H9 (cell line): Measurements from ENCODE around the gene PIK3CD. TPM values are rescaled to one million over a fixed set of nuclear protein-coding genes. Genes with fewer than 3 reads are reported as not detected.

ENCODE experiments used
- DNase-seq: peaks from one replicate; pipeline ENCODE4 v3.0.0-alpha.2; 2017
- H2AFZ ChIP-seq: one replicate; pipeline ENCODE4 v1.6.1; 2013; ENCODE audit warnings: mild to moderate bottlenecking, low read length, control low read depth, moderate library complexity
- H2AK5ac ChIP-seq: 2 replicates; pipeline ENCODE4 v1.6.1; 2013; ENCODE audit warnings: low read length, control low read depth, mixed read lengths; ENCODE audit not compliant: insufficient read length
- H2BK120ac ChIP-seq: one replicate; pipeline ENCODE4 v1.6.1; 2013; ENCODE audit warnings: low read depth, mild to moderate bottlenecking, low read length, control low read depth, inconsistent platforms; ENCODE audit not compliant: poor library complexity, severe bottlenecking
- H2BK12ac ChIP-seq: 2 replicates; pipeline ENCODE4 v1.6.1; 2013; ENCODE audit warnings: low read length, control low read depth, mixed read lengths, low read depth; ENCODE audit not compliant: insufficient read length
- H2BK15ac ChIP-seq: 2 replicates; pipeline ENCODE4 v1.6.1; 2013; ENCODE audit warnings: low read depth, low read length, control low read depth
- H2BK20ac ChIP-seq: one replicate; pipeline ENCODE4 v1.6.1; 2013; ENCODE audit warnings: low read depth, mild to moderate bottlenecking, low read length, control low read depth, inconsistent platforms; ENCODE audit not compliant: poor library complexity, severe bottlenecking
- H2BK5ac ChIP-seq: 2 replicates; pipeline ENCODE4 v1.6.1; 2013; ENCODE audit warnings: low read length, control low read depth, mixed read lengths; ENCODE audit not compliant: insufficient read length
- H3K14ac ChIP-seq: 2 replicates; pipeline ENCODE4 v1.6.1; 2013; ENCODE audit warnings: low read length, control low read depth; ENCODE audit not compliant: insufficient read depth
- H3K18ac ChIP-seq: 2 replicates; pipeline ENCODE4 v1.6.1; 2013; ENCODE audit warnings: low read depth, mild to moderate bottlenecking, mixed read lengths, low read length, control low read depth; ENCODE audit not compliant: insufficient read length
- H3K23ac ChIP-seq: 2 replicates; pipeline ENCODE4 v1.6.1; 2013; ENCODE audit warnings: low read length, control low read depth, mixed read lengths, low read depth; ENCODE audit not compliant: insufficient read length
- H3K23me2 ChIP-seq: 2 replicates; pipeline ENCODE4 v1.6.1; 2013; ENCODE audit warnings: low read depth, mild to moderate bottlenecking, mixed read lengths, low read length, control low read depth; ENCODE audit not compliant: insufficient read length, poor library complexity, severe bottlenecking
- H3K27ac ChIP-seq: 2 replicates; pipeline ENCODE4 v1.5.1; 2013; ENCODE audit warnings: low read length, control low read depth, mixed read lengths, low read depth; ENCODE audit not compliant: insufficient read length
- H3K27me3 ChIP-seq: 2 replicates; pipeline ENCODE4 v1.6.1; 2013; ENCODE audit warnings: low read length, control low read depth, inconsistent platforms; ENCODE audit not compliant: insufficient read depth
- H3K4ac ChIP-seq: 2 replicates; pipeline ENCODE4 v1.6.1; 2013; ENCODE audit warnings: low read depth, mild to moderate bottlenecking, control low read depth, inconsistent platforms, low read length, moderate library complexity
- H3K4me1 ChIP-seq: 2 replicates; pipeline ENCODE4 v1.6.1; 2013; ENCODE audit warnings: low read length, control low read depth, inconsistent platforms; ENCODE audit not compliant: insufficient read depth
- H3K4me2 ChIP-seq: 2 replicates; pipeline ENCODE4 v1.6.1; 2013; ENCODE audit warnings: low read length, control low read depth, mixed read lengths; ENCODE audit not compliant: insufficient read length, insufficient read depth
- H3K56ac ChIP-seq: 2 replicates; pipeline ENCODE4 v1.6.1; 2013; ENCODE audit warnings: low read depth, mild to moderate bottlenecking, mixed read lengths, low read length, control low read depth; ENCODE audit not compliant: insufficient read length
- H3K79me1 ChIP-seq: 2 replicates; pipeline ENCODE4 v1.6.1; 2013; ENCODE audit warnings: low read depth, mild to moderate bottlenecking, moderate library complexity, low read length, control low read depth, inconsistent platforms; ENCODE audit not compliant: insufficient read depth, poor library complexity, severe bottlenecking
- H3K79me2 ChIP-seq: 2 replicates; pipeline ENCODE4 v1.6.1; 2013; ENCODE audit warnings: low read length, control low read depth, inconsistent platforms; ENCODE audit not compliant: insufficient read depth
- H3K9ac ChIP-seq: 2 replicates; pipeline ENCODE4 v1.6.1; 2013; ENCODE audit warnings: low read length, control low read depth, mixed read lengths; ENCODE audit not compliant: insufficient read length; ENCODE audit errors: extremely low read depth
- H3K9me3 ChIP-seq: one replicate; pipeline ENCODE4 v1.6.1; 2013; ENCODE audit warnings: low read depth, low read length, inconsistent platforms; ENCODE audit not compliant: control insufficient read depth
- H3T11ph ChIP-seq: one replicate; pipeline ENCODE4 v1.6.1; 2013; ENCODE audit warnings: mild to moderate bottlenecking, low read length, control low read depth, inconsistent platforms
- H4K20me1 ChIP-seq: one replicate; pipeline ENCODE4 v1.6.1; 2013; ENCODE audit not compliant: control insufficient read depth, insufficient read length, insufficient read depth
- H4K5ac ChIP-seq: 2 replicates; pipeline ENCODE4 v1.6.1; 2013; ENCODE audit warnings: low read depth, mild to moderate bottlenecking, mixed read lengths, low read length, control low read depth; ENCODE audit not compliant: insufficient read length
- H4K8ac ChIP-seq: replicated peaks from 2 replicates; pipeline ENCODE4 v1.6.1; 2013; ENCODE audit warnings: low read length, control low read depth, mixed read lengths, low read depth; ENCODE audit not compliant: insufficient read length
- H4K91ac ChIP-seq: 2 replicates; pipeline ENCODE4 v1.6.1; 2013; ENCODE audit warnings: low read depth, mild to moderate bottlenecking, moderate library complexity, mixed read lengths, low read length, control low read depth; ENCODE audit not compliant: insufficient read length
- H3K27ac Mint-ChIP-seq, 3 experiments: 2 replicates in 2 of 3; 3 replicates in 1 of 3; pipeline ENCODE4 v1.8.0; 2020 to 2021; ENCODE audit warnings: mixed read lengths in 3 of 3, mild to moderate bottlenecking in 1 of 3, moderate library complexity in 1 of 3
- H3K27me3 Mint-ChIP-seq: 2 replicates; pipeline ENCODE4 v1.8.0; 2021; ENCODE audit warnings: low read depth, mild to moderate bottlenecking, moderate library complexity, mixed read lengths
- H3K36me3 Mint-ChIP-seq, 3 experiments: 2 replicates in 2 of 3; 3 replicates in 1 of 3; pipeline ENCODE4 v1.8.0; 2020 to 2021; ENCODE audit warnings: low read depth in 3 of 3, mixed read lengths in 3 of 3; ENCODE audit not compliant: insufficient read depth in 1 of 3
- H3K4me1 Mint-ChIP-seq, 2 experiments: 2 replicates each; pipeline ENCODE4 v1.8.0; 2020; ENCODE audit warnings: mixed read lengths in 2 of 2
- H3K4me3 Mint-ChIP-seq, 2 experiments: 2 replicates in 1 of 2; 3 replicates in 1 of 2; pipeline ENCODE4 v1.8.0; 2020 to 2021; ENCODE audit warnings: mild to moderate bottlenecking in 2 of 2, mixed read lengths in 2 of 2, moderate library complexity in 1 of 2
- H3K9me3 Mint-ChIP-seq, 2 experiments: 2 replicates in 1 of 2; 3 replicates in 1 of 2; pipeline ENCODE4 v1.8.0; 2020; ENCODE audit warnings: mild to moderate bottlenecking in 2 of 2, mixed read lengths in 2 of 2, moderate library complexity in 1 of 2
- total RNA-seq: library from RNA; stranded (reverse); gene quantifications from 2 replicates; pipeline ENCODE4 v1.2.1, GENCODE V29; 2021
- TF ChIP-seq, protein P1 (sequence below): fragments of 200-600 bp; sonication (generic); conservative IDR thresholded peaks from 3 replicates; pipeline ENCODE4 v1.8.0; 2021; ENCODE audit warnings: antibody characterized with exemption, mild to moderate bottlenecking

Gene PIK3CD
- total RNA-seq, 1 experiment from 2014 or later: 10.0 TPM

DNA sequence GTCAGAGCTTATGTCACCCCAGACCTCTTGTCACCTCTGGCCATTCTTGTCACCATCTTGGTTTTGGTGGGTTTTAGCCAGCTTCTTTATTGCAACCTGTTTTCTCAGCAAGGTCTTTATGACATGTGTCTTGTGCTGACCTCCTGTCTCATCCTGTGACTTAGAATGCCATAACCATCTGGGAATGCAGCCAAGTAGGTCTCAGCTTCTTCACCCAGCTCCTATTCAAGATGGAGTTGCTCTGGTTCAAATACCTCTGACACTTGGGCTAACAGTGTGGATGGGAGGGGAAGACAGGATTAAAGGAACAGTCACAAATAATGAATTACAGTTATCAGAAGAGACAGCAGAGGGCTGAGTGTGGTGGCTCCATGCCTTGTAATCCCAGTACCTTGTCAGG lies 30.5 kb upstream of the PIK3CD start:
- Histone ChIP-seq H4K20me1 (no peaks in the 10 kb centered on the region), H3K9me3 (no peaks in the 10 kb centered on the region), H2AK5ac (no peak overlapping the region), H3T11ph (no peak overlapping the region), H3K4me1 (no peaks in the 10 kb centered on the region), H3K79me2 (no peaks in the 10 kb centered on the region), H3K18ac (no peak overlapping the region), H4K5ac (no peak overlapping the region), H2BK15ac (no peak overlapping the region), H3K4me2 (no peak overlapping the region), H3K27ac (no peak overlapping the region), H2BK20ac (no peak overlapping the region), H3K56ac (no peak overlapping the region), H2BK120ac (no peak overlapping the region), H3K79me1 (no peaks in the 10 kb centered on the region), H3K27me3 (no peaks in the 10 kb centered on the region), H3K23me2 (no peaks in the 10 kb centered on the region), H3K14ac (no peak overlapping the region), H4K8ac (no peak overlapping the region), H2BK12ac (no peak overlapping the region), H4K91ac (no peak overlapping the region), H2BK5ac (no peak overlapping the region), H3K9ac (no peak overlapping the region), H2AFZ (no peak overlapping the region), H3K4ac (no peak overlapping the region), H3K23ac (no peak overlapping the region)
- H3K4me1 Mint-ChIP-seq: peaks cover 0 to under 1% of the 10 kb centered on the region in 2 experiments; a peak in 1 of 4 replicates
- H3K36me3 Mint-ChIP-seq: no peaks in the 10 kb centered on the region
- H3K9me3 Mint-ChIP-seq: peaks cover 0 to under 1% of the 10 kb centered on the region in 2 experiments; a peak in 2 of 5 replicates
- H3K27ac Mint-ChIP-seq: no peak overlapping the region
- no peak for DNase-seq
- TF ChIP-seq, protein P1, sequence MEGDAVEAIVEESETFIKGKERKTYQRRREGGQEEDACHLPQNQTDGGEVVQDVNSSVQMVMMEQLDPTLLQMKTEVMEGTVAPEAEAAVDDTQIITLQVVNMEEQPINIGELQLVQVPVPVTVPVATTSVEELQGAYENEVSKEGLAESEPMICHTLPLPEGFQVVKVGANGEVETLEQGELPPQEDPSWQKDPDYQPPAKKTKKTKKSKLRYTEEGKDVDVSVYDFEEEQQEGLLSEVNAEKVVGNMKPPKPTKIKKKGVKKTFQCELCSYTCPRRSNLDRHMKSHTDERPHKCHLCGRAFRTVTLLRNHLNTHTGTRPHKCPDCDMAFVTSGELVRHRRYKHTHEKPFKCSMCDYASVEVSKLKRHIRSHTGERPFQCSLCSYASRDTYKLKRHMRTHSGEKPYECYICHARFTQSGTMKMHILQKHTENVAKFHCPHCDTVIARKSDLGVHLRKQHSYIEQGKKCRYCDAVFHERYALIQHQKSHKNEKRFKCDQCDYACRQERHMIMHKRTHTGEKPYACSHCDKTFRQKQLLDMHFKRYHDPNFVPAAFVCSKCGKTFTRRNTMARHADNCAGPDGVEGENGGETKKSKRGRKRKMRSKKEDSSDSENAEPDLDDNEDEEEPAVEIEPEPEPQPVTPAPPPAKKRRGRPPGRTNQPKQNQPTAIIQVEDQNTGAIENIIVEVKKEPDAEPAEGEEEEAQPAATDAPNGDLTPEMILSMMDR: no peak
- peaks cover 16% of the 10 kb centered on the region for H3K27me3 Mint-ChIP-seq
- no peak overlapping the region for H3K4me3 Mint-ChIP-seq
